ENCODE measurements around the gene NCAPG.

DNA sequence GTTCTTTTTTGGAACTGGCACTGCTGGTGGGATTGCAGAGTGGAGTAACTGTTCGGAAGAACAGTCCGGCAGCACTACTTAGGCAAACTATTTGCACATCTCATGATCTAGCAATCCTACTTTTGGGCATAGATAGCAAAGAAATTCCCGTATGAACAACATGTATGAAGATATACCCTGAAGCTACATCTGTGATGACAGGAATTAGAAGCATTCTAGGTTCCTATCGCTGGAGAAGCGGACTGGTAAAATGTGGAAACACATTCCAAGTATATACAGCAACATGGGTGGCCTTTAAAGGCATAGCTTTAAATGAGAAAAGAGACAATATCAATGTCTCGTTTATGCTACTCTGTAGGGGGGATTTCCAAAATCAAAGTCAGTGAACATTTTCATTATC, 3.3 kb upstream of the NCAPG start:
- TF ChIP-seq POLR2A (IDR thresholded peaks at IDR 0.05; ENCODE audit: low read depth), result no peak
- TF ChIP-seq, protein P1, sequence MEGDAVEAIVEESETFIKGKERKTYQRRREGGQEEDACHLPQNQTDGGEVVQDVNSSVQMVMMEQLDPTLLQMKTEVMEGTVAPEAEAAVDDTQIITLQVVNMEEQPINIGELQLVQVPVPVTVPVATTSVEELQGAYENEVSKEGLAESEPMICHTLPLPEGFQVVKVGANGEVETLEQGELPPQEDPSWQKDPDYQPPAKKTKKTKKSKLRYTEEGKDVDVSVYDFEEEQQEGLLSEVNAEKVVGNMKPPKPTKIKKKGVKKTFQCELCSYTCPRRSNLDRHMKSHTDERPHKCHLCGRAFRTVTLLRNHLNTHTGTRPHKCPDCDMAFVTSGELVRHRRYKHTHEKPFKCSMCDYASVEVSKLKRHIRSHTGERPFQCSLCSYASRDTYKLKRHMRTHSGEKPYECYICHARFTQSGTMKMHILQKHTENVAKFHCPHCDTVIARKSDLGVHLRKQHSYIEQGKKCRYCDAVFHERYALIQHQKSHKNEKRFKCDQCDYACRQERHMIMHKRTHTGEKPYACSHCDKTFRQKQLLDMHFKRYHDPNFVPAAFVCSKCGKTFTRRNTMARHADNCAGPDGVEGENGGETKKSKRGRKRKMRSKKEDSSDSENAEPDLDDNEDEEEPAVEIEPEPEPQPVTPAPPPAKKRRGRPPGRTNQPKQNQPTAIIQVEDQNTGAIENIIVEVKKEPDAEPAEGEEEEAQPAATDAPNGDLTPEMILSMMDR (IDR thresholded peaks at IDR 0.05), result no peak
